ENCODE results near the gene HNRNPUL2.
"Not testable (repeated sequence)": the region's sequence is repeated elsewhere in the genome, so short reads cannot be mapped to it uniquely, and the experiment has no call there.

The HNRNPUL2 gene

GRCh38 chr11:62726156-62726914 is 922 bp downstream of the HNRNPUL2 start:
- peak; percentile 32 for DNase-seq

- DNase-seq = no peak
Observed at GRCh38 chr11:62725646-62726045, 1.6 kb downstream of the HNRNPUL2 start.

GRCh38 chr11:62724171-62724570 is 3.1 kb downstream of the HNRNPUL2 start:
- no peak for DNase-seq

GRCh38 chr11:62721994-62722393 is 5.3 kb downstream of the HNRNPUL2 start:
- no peak for DNase-seq

- DNase-seq = no peak
Observed at GRCh38 chr11:62719302-62719978, 7.8 kb downstream of the HNRNPUL2 start.

- no peak for DNase-seq
Observed at GRCh38 chr11:62716816-62717215, 10.4 kb downstream of the HNRNPUL2 start.

- no peak for DNase-seq
Observed at GRCh38 chr11:62716206-62716605, 11.1 kb downstream of the HNRNPUL2 start.

- no peak for DNase-seq
Observed at GRCh38 chr11:62715150-62716130, 11.8 kb downstream of the HNRNPUL2 start.

GRCh38 chr11:62713343-62713742 is 13.9 kb downstream of the HNRNPUL2 start:
- DNase-seq = no peak

- DNase-seq = no peak
Observed at GRCh38 chr11:62712861-62713260, 14.4 kb downstream of the HNRNPUL2 start.

GRCh38 chr11:62712276-62712812 is 14.9 kb downstream of the HNRNPUL2 start:
- no peak for DNase-seq

- peak; percentile 24 for DNase-seq
Observed at GRCh38 chr11:62710001-62710345, 17.3 kb downstream of the HNRNPUL2 start.

- DNase-seq = peak; percentile 96
Observed at GRCh38 chr11:62709247-62710000, 17.8 kb downstream of the HNRNPUL2 start.

- DNase-seq = peak; percentile 46
Observed at GRCh38 chr11:62708793-62709192, 18.5 kb downstream of the HNRNPUL2 start.

- DNase-seq = no peak
Observed at GRCh38 chr11:62708392-62708791, 18.9 kb downstream of the HNRNPUL2 start.

- DNase-seq = no peak
Observed at GRCh38 chr11:62707277-62707861, 19.9 kb downstream of the HNRNPUL2 start, which contains the start of the genes BSCL2 and GNG3. Gene BSCL2, minus strand, starts transcription at chr11:62707424. Its CDS starts 229 bp downstream, at chr11:62707195. Gene GNG3, plus strand, starts transcription at chr11:62707676. Its CDS starts 620 bp downstream, at chr11:62708296.

GRCh38 chr11:62706850-62707247 is 20.4 kb downstream of the HNRNPUL2 start:
- no peak for DNase-seq

GRCh38 chr11:62705880-62706849 is 21.1 kb downstream of the HNRNPUL2 start:
- peak; percentile 92 for DNase-seq

- no peak for DNase-seq
Observed at GRCh38 chr11:62705413-62705812, 21.8 kb downstream of the HNRNPUL2 start.

- DNase-seq = not testable (repeated sequence)
Observed at GRCh38 chr11:62703921-62704320, 23.3 kb downstream of the HNRNPUL2 start.

Measured in activated naive CD4-positive, alpha-beta T cell treated with anti-CD3 and anti-CD28 coated beads, Interleukin-2, amount 50 U/mL, for 16 hours (primary cell).